ENCODE measurements around the gene PHLDA3.

The PHLDA3 gene

GRCh38 chr1:201457508-201457960, 11.5 kb downstream of the PHLDA3 start:
- H3K9me2 ChIP-seq (replicated peaks; ENCODE audit: insufficient read depth, low read length), result no peaks in the 10 kb centered on the region
- H2AFZ ChIP-seq (ENCODE audit: low read depth, low read length, severe bottlenecking), result no peak overlapping the region
- H3K4me3 ChIP-seq (ENCODE audit: insufficient read depth, low read length, poor library complexity, severe bottlenecking), result no peak overlapping the region
- no peaks in the 10 kb centered on the region for H3K79me2 ChIP-seq (ENCODE audit: insufficient read depth, low read length)
- no peak overlapping the region for H3K27ac ChIP-seq (ENCODE audit: low read depth, low read length)
- H3K9ac ChIP-seq (ENCODE audit: low read length), result no peak overlapping the region
- no peaks in the 10 kb centered on the region for H3K27me3 ChIP-seq (ENCODE audit: low read length)
- H3F3A ChIP-seq (ENCODE audit: insufficient read depth), result no peaks in the 10 kb centered on the region
- no peaks in the 10 kb centered on the region for H3K9me3 ChIP-seq (ENCODE audit: insufficient read depth, low read length)
- no peaks in the 10 kb centered on the region for H3K36me3 ChIP-seq (ENCODE audit: low read length)
- H3K4me2 ChIP-seq (ENCODE audit: low read depth, low read length, poor library complexity, severe bottlenecking), result no peak overlapping the region
- TF ChIP-seq EZH2phosphoT487 (conservative IDR thresholded peaks at IDR 0.05; ENCODE audit: low read length) (no peak), CTCF (IDR thresholded peaks at IDR 0.05; ENCODE audit: insufficient read depth, low read length, poor library complexity, severe bottlenecking) (no peak)
- no peaks in the 10 kb centered on the region for H4K20me1 ChIP-seq (ENCODE audit: low read depth, low read length)

GRCh38 chr1:201456499-201457309, 12.3 kb downstream of the PHLDA3 start:
- no peaks in the 10 kb centered on the region for H3K79me2 ChIP-seq (ENCODE audit: insufficient read depth, low read length)
- no peak overlapping the region for H2AFZ ChIP-seq (ENCODE audit: low read depth, low read length, severe bottlenecking)
- H3K9me2 ChIP-seq (replicated peaks; ENCODE audit: insufficient read depth, low read length), result no peaks in the 10 kb centered on the region
- TF ChIP-seq EZH2phosphoT487 (conservative IDR thresholded peaks at IDR 0.05; ENCODE audit: low read length) (no peak), CTCF (IDR thresholded peaks at IDR 0.05; ENCODE audit: insufficient read depth, low read length, poor library complexity, severe bottlenecking) (no peak)
- no peaks in the 10 kb centered on the region for H3F3A ChIP-seq (ENCODE audit: insufficient read depth)
- H3K4me2 ChIP-seq (ENCODE audit: low read depth, low read length, poor library complexity, severe bottlenecking), result no peak overlapping the region
- no peak overlapping the region for H3K27ac ChIP-seq (ENCODE audit: low read depth, low read length)
- no peaks in the 10 kb centered on the region for H3K27me3 ChIP-seq (ENCODE audit: low read length)
- H3K9me3 ChIP-seq (ENCODE audit: insufficient read depth, low read length), result no peaks in the 10 kb centered on the region
- no peaks in the 10 kb centered on the region for H4K20me1 ChIP-seq (ENCODE audit: low read depth, low read length)
- H3K9ac ChIP-seq (ENCODE audit: low read length), result no peak overlapping the region
- no peak overlapping the region for H3K4me3 ChIP-seq (ENCODE audit: insufficient read depth, low read length, poor library complexity, severe bottlenecking)
- no peaks in the 10 kb centered on the region for H3K36me3 ChIP-seq (ENCODE audit: low read length)

GRCh38 chr1:201455098-201455497, 13.9 kb downstream of the PHLDA3 start:
- Histone ChIP-seq H3K36me3 (ENCODE audit: low read length) (no peaks in the 10 kb centered on the region), H3K4me2 (ENCODE audit: low read depth, low read length, poor library complexity, severe bottlenecking) (no peak overlapping the region), H3F3A (ENCODE audit: insufficient read depth) (no peaks in the 10 kb centered on the region), H4K20me1 (ENCODE audit: low read depth, low read length) (no peaks in the 10 kb centered on the region), H3K27me3 (ENCODE audit: low read length) (no peaks in the 10 kb centered on the region), H3K79me2 (ENCODE audit: insufficient read depth, low read length) (no peaks in the 10 kb centered on the region), H3K4me3 (ENCODE audit: insufficient read depth, low read length, poor library complexity, severe bottlenecking) (no peak overlapping the region), H3K27ac (ENCODE audit: low read depth, low read length) (no peak overlapping the region), H3K9ac (ENCODE audit: low read length) (no peak overlapping the region), H2AFZ (ENCODE audit: low read depth, low read length, severe bottlenecking) (no peak overlapping the region), H3K9me3 (ENCODE audit: insufficient read depth, low read length) (no peaks in the 10 kb centered on the region), H3K9me2 (replicated peaks; ENCODE audit: insufficient read depth, low read length) (no peaks in the 10 kb centered on the region)
- TF ChIP-seq EZH2phosphoT487 (conservative IDR thresholded peaks at IDR 0.05; ENCODE audit: low read length), result no peak
- TF ChIP-seq CTCF (IDR thresholded peaks at IDR 0.05; ENCODE audit: insufficient read depth, low read length, poor library complexity, severe bottlenecking), result no peak

Measured in SU-DHL-6 (cell line).